GM18867 (cell line): ENCODE data around the gene PPP1R3C.

Source experiments
- ATAC-seq: cut with Tn5 transposase; IDR thresholded peaks from one replicate; pipeline ENCODE4 v1.9.1; 2021; ENCODE audit warnings: mild to moderate bottlenecking, moderate library complexity; ENCODE audit not compliant: unreplicated experiment

The PPP1R3C gene

GRCh38 chr10:91632671-91633550 lies at the start of gene PPP1R3C:
Gene PPP1R3C, minus strand, starts transcription at chr10:91633071. Its CDS starts 102 bp downstream, at chr10:91632969.
- peak; percentile 70 for ATAC-seq

- no peak for ATAC-seq
These were observed 48.7 kb upstream of the PPP1R3C start for GRCh38 chr10:91681361-91682276.

- no peak for ATAC-seq
These were observed 47.6 kb upstream of the PPP1R3C start for GRCh38 chr10:91680487-91680886.

- no peak for ATAC-seq
These were observed 46.4 kb upstream of the PPP1R3C start for GRCh38 chr10:91679296-91679695.

GRCh38 chr10:91677911-91678310 lies 45.0 kb upstream of the PPP1R3C start:
- ATAC-seq: no peak

GRCh38 chr10:91672021-91672608 lies 39.2 kb upstream of the PPP1R3C start:
- no peak for ATAC-seq

GRCh38 chr10:91668913-91669312 lies 36.0 kb upstream of the PPP1R3C start:
- no peak for ATAC-seq

- ATAC-seq: no peak
These were observed 33.0 kb upstream of the PPP1R3C start for GRCh38 chr10:91665842-91666241.

GRCh38 chr10:91664426-91664825 lies 31.6 kb upstream of the PPP1R3C start:
- no peak for ATAC-seq

- ATAC-seq: no peak
These were observed 30.1 kb upstream of the PPP1R3C start for GRCh38 chr10:91662993-91663392.

- no peak for ATAC-seq
These were observed 20.5 kb upstream of the PPP1R3C start for GRCh38 chr10:91653219-91653870.

- ATAC-seq: no peak
These were observed 19.5 kb upstream of the PPP1R3C start for GRCh38 chr10:91652364-91652763.

- no peak for ATAC-seq
These were observed 10.8 kb upstream of the PPP1R3C start for GRCh38 chr10:91643700-91644099.

GRCh38 chr10:91642831-91643692 lies 10.2 kb upstream of the PPP1R3C start:
- ATAC-seq: no peak

- ATAC-seq: no peak
These were observed 4.0 kb upstream of the PPP1R3C start for GRCh38 chr10:91636892-91637291.

- peak; percentile 65 for ATAC-seq
These were observed 2.8 kb upstream of the PPP1R3C start for GRCh38 chr10:91635401-91636400.

GRCh38 chr10:91634898-91635297 lies 2.0 kb upstream of the PPP1R3C start:
- no peak for ATAC-seq

- no peak for ATAC-seq
These were observed 1.4 kb upstream of the PPP1R3C start for GRCh38 chr10:91634246-91634645.

GRCh38 chr10:91630625-91631024 lies 2.2 kb downstream of the PPP1R3C start:
- ATAC-seq: no peak
